GM21619 (cell line): Measurements from ENCODE around the gene CATSPER1.

Experiments used
- ATAC-seq: cut with Tn5 transposase; IDR thresholded peaks from one replicate; pipeline ENCODE4 v1.9.1; 2021; ENCODE audit not compliant: unreplicated experiment

CATSPER1 gene

DNA sequence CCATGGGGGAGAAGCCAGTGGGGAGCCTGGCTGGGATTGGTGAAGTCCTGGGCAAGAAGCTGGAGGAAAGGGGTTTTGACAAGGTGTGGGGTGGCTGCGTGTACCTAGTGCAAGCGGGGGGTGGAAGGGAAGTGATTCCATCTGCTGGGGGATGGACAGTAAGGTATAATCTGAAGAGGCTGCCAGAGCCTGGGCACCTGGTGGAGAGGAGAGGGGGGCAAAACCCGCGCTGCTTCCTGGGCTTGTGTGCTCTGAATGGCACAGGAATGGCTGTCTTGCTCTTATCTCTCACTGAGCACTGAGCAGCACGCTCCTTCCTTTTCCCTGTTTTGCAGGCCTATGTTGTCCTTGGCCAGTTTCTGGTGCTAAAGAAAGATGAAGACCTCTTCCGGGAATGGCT is 23.0 kb downstream of the CATSPER1 start:
- ATAC-seq = no peak

DNA sequence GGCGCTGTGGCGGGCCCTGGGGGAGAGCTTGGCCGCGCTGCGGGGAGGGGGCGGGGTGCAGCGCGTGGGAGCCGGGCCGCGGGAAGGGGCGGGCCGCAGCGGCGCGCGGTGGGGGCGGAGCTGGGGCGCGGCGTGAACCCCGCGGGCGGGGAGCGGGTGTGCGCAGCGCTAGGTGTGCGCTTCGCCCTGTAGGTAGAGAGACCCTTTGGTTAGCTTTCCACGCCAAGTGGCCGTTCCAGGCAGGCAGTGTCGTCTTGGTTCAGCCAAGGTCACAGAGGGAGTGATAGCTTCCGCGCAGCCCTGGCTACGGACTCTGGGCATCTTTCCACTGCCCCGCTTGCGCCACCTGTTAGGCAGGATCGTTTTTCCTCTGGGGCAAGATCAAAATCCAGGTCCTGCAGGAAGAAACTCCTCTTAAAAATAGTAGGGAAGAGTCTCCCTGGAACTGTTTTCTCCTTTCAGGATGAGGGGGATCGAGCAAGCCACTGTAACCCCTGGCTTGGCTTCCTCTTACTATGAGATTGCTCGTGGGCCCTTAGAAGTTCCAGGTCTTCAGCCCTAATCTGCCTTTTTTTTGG is 23.5 kb downstream of the CATSPER1 start:
- ATAC-seq = peak; percentile 34

DNA sequence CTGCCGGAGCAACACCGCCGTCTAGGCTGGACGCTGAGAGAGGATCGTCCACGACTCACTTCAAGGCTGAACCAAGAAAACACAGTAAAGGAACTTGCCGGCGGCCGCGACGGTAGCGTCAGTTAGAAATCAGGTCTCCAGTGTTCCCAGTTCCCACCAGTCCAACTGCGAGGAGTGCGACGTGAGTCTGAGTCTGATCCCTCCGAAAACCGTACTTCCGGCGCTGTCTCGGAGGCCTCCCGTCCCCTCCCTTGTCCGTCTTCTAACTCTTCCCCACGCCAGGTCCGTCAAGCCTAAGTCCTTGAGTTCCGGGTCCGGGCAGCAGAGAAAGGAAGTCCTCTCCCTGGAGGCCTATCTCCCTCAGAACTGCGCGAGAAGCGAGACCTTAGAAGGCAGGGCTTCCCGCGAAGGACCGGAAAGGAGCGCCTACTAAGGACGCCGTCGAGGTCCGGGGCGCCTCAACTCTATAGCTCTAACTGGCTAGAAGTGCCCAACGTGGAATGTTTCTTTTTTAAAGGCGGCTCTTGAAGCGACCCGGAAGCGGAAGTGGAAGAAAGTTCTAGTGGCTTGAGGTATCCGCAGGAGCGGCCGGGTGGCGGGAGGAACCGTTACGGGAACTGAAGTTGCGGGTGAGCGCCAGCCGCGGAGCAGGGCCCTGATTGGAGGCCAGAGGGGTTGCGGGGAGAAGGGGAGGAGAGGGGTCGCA is 24.2 kb downstream of the CATSPER1 start, which contains the start of the genes BANF1 and EIF1AD:
Gene BANF1 (plus strand): TSS at position 562 of the 706 bp plus-strand sequence. CDS start 748 bp downstream, outside the sequence.
Gene EIF1AD (minus strand): TSS at position 216 of the 706 bp plus-strand sequence. CDS start 1,768 bp downstream, outside the sequence.
- peak; percentile 79 for ATAC-seq

DNA sequence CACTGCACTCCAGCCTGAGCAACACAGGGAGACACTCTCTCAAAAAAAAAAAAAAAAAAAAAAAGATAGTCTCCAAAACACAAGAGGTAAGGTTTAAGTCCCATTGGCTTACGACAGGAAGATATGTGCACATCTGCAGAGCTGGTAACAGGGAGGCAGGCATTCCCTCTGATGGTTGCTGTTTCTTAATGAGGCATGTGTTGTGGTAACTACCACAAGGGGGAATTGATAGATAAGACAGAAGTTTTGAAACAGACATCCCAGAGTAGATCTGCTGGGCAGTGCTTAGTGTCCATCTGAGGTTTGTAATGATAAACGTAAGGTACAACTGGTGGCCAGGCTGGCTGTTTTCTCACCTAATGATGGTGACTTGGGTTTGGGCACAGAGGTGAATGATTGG is 29.0 kb downstream of the CATSPER1 start:
- ATAC-seq = no peak

DNA sequence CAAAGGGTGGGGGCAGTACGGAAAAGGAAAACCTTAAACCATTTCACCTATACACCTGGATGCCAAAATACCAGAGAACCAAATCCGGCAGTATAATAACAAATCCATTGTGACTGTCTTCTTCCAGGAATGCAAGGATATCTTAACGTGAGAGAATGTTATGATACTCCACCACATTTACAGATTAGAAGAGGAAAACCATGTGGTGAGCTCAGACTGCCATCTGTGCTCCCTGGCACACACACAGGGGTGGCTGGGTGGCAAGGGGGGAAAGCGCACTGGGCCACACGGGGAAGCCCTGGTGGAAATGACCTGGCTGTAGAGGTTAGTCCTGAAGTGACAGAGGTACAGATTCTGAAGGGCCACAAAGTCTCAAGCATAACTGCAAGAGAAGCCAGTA is 34.2 kb downstream of the CATSPER1 start:
- ATAC-seq = no peak

DNA sequence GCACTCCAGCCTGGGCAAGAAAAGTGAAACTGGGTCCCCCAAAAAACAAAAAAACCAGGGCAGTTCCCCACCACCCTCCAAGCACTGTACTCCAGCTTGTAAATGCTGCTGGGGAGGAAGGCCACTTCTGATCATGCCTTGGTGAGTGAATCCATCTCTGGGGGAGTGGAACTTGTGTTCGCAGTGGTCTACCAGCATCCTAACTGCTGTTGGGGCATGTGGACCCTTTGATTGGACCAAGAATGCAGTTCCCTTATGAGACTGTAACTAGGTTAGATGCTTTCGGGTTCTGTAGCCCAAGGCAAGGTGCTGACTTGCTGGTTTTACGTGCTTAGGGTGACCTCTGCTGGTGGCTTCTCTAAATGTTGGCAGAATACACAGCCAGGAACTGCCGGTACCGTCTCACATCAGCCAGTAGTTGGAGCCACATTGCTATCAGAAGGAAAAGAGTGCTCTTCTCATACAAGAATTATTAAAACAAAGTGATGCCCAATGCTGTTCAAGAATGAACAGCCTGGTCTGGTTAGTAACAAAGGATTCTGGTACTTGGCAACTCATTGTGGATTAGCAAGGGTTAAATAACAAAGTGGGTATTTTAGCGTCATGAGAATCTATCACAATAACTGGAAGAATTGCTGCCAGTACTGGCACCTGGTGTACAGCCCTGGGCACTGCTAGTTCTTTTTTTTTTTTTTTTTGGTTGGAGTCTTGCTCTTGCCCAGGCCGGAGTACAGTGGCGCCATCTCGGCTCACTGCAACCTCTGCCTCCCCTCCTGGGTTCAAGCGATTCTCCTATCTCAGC is 37.3 kb downstream of the CATSPER1 start:
- peak; percentile 99 for ATAC-seq

DNA sequence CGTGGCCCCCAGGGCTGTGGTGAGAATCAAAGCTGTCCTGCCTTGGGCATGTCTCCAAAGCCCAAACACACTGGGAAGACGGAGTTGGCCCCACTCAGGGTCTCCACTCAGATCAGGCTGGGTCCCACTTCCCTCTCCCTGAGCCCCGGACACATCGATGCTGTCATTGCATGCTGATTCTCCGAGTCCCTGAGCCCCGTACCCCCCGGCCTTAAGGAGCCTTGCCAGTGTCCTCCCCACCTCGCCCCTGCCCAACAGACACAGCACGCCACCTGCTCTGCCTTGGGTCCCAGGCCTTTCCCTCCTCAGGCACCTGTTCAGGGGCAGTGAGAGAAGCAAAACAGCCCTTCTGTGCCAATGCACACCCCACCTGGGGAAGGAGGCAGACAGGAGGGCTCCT is 38.9 kb downstream of the CATSPER1 start:
- no peak for ATAC-seq

DNA sequence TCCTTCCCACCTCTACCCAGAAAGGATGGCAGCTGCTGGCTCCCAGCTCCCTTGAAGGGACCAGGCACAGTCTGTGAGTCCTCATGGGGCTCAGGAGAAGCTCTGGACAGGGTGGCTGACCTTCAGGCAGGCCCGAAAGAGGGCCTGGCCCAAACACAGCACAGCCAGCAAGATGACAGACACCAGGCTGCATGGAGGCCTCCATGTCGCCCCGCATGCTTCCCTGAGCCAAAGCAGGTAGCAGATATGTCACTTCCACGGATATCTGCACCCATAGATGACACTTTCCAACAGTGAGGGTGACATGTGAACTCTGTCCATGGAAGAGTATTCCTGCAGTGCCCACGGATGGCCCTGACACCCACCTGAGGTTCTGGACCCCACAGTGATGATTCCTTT is 42.7 kb downstream of the CATSPER1 start:
- ATAC-seq = no peak

DNA sequence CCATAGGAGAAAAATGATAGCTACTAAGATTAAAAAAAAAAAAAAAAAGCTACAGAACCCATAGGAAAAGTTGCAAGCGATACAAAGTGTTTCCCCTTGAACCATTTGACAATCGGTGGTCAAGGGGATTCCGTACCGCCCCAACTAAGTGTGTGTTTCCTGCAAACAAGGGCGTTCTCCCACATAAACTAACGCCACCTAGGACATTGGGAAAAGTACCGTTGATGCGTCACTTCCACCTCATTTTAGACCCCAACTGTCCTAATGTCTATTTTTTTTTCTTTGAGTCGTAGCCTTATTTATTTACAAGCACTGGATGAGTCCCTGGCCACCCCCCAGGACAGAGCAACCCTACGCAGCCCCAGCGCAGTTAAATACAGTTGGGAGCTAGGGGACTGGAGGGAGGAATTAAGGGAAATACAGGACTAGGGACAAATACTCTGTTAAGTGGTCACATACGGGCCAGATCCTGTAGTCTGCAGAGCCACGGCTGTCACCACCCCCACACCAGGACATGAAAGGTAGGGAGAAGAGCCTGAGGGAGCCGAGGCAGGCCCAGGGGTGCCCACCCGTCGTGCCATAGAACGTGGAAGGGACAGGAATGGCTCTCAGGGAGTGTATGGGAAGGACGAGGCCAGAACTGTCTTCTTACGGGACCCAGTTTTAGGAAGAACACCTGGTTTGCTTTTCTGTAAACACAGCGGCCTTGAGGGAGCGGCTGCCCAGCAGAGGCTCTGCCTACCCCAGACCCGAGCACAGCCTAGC is 43.3 kb downstream of the CATSPER1 start:
- ATAC-seq = no peak

DNA sequence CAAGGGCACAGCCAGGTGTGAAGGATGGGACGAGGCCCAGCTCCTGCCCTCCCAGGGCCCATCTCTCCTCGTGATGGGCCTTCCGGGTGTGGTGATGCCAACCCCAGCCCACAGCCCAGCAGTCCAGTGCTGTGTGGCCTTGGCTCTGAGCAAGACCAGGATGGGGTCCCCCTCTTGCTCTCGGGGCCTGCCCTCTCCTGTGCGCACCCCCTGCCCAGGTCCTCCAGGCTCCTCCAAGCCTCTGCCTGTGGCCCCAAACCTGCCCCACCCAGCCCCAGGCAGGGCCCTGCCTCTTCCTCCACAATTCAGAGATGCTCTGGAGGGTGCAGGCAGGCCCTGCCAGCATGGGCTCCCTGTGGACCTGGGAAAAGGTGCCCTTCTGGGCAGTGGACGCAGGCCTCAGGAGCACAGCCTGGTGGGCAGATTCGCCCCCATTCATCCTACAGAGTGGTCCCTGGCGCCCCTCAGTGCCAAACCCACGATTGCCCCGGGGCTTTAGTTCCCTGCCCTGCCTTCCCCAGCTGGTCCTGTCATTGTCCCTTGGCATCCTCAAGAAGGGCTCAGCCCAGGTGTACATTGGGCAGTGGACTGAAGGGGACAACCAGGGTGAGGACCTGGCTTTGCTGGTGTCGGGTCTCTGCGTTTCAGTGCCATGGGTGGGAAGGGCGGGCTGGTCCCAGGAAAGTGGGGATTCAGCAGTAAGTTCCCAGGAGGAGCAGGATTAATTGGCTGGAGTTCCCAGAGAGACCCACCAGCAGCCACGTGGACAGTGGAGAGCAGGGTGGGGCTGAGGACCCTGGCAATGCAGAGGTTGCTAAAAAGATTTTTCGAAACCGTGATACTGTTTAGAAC is 44.1 kb downstream of the CATSPER1 start:
- no peak for ATAC-seq

DNA sequence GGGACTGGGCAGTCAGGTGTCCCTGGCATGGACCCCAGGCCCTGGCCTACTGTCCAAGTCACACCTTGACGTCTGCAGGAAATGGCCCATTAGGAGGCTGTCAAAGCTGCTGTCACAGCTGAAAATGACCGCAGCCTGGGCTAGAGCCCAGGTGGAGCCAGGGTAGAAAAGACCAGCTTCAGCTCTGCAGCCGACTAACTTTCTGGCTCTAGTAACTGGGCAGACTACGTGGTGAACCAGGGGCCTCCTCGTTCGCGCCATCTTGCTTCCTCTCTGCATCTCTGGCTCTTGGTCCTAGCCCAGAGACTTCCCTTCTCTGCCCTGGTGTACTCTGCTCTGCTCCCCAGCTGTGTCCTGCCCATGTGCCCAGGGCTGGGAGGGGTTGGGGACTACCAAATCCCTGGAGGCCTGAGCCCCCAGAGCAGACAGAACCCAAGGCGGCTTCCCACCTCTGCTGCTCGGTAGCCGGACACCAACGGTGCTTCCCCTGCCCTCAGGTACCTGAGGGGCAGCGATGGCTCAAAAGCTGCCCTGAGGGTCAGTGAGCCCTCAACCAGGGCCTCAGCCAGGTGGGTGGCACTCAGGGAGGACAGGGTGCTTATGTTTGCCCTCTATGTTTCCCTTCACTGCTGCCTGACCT is 45.1 kb downstream of the CATSPER1 start:
- no peak for ATAC-seq

DNA sequence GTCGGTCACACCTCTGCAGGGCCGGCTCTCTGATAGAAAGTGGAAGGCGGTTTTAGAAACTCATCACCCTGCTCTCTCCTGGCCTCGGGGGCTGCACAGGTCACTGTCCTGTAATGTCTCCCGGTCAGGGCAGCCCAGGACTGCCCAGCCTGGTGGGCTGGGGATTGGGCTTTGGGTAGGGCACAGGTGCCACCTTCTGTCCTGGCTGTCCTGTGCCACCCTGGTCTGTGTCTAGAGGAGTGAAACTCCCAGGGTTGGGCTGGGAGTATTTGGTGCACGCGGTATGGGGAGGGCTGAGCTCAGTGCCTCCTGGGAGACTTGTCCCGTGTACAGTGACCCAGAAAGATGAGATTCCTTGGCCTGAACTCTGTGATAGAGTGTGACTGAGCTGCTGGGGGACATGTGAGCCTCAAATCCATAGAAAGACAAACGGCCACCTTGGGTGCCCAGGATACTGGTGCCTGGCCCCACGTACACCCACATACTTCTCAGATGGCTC is 47.0 kb downstream of the CATSPER1 start:
- no peak for ATAC-seq

DNA sequence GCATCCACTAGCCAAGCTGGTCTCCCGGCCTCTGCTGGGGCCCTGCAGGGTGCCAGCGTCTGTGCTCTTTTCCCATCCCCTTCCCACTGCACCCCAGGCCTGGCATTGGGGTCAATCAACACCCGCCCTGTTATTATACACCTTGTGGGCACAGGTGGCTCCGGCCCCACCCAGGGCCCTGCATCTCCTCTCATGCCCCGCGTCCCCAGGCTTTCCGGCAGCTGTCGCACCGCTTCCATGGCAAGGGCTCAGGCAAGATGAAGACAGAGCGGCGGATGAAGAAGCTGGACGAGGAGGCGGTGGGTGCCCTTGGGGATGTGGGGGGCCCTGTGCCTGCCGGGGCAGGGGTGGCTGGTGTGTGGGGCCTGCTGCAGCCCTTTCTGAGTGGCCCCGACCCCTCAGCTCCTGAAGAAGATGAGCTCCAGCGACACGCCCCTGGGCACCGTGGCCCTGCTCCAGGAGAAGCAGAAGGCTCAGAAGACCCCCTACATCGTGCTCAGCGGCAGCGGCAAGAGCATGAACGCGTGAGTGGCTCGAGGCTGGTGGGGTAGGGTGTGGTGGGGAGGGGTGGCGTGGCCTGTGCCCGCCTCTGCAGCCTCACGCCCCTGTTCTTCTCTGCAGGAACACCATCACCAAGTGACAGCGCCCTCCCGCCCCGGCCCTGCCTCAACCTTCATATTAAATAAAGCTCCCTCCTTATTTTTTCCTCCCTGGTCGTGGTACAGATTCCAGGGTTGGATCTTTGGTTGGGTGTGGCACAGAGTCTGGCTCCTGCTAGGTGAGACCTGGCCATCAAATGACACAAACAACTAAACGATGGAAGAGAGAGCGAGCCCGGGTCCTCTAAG is 47.7 kb downstream of the CATSPER1 start:
- ATAC-seq = no peak

DNA sequence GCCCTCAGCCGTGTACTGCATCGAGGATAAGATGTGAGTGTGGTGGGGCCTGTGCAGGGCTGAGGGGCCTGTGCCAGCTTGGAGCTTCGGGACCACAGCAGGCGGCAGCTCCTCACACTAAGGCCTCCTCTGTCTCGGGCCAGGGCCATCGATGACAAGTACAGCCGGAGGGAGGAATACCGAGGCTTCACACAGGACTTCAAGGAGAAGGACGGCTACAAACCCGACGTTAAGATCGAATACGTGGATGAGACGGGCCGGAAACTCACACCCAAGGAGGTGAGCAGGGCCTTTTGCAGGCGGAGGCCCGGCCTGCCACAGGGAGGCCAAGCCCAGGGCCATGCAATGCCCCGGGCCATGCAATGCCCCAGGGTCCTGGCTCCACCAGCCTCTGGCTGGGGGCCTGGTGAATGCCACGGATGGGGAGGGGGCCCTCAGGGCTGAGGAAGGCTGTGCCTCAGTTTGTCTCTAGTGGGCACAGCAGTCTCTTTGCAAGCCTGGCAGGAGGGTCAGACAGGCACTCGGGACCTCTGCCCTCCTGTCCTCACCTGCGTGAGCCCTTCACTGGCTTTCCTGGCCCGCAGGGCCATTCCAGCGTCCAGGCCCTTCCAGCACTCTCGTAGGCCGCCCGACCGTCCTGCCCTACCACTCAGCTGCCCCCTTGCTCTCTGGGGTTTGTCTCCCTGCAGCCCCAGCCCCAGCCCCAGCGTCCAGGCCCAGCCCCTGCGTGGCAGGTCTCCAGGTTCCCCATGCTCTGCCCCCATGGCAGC is 48.5 kb downstream of the CATSPER1 start:
- ATAC-seq = no peak

DNA sequence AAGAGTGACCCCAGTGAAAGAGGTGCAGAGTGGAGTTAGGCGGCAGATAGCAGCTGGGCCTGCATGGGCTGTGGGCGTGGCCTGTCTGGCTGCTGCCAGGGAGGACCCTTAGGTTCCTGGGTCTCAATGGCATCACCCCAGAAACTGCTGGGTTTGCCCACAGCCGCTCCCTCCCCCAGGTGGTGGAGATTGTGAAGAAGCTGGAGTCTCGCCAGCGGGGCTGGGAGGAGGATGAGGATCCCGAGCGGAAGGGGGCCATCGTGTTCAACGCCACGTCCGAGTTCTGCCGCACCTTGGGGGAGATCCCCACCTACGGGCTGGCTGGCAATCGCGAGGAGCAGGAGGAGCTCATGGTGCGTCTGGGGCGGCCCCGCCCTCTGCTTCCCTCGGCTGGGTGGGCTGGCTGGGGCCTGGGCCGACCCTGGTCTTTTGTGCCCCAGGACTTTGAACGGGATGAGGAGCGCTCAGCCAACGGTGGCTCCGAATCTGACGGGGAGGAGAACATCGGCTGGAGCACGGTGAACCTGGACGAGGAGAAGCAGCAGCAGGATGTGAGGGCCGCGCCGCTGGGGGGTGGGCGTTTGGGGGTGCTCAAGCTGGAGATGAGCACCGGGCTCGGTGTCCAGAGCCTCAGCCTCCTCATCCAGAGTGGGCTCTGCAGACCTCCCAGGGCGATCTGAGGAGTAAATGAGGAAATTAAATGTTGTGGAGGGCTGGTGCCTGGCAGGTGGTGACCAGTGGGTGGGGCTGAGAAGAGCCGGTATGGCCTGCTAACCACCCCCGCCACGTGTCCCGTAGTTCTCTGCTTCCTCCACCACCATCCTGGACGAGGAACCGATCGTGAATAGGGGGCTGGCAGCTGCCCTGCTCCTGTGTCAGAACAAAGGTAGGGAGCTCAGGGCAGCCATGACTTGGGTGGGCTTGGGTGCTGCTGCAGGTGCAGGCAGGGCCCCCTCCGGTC is 49.8 kb downstream of the CATSPER1 start:
- ATAC-seq = no peak

DNA sequence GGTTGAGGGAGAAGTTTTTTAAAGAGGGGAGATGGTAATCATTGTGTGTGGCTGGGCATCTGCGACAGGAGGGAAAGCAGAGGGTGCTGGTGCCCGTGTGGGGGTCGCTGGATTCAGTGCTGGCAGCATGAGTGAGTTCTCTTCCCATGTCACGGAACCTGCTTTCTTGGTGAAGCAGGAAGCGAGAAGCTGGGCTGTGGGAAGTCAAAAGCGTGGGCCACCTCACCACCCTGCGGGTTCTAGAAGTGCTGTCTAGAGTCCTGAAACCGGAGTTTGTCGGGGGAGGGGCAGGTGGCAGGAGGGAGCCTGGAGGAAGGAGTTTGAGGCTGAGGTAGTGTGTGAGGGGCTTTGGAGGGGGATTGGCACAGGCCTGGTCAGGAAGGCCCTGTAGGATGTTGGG is 50.5 kb downstream of the CATSPER1 start:
- no peak for ATAC-seq
